GM12878 (cell line): Measurements from ENCODE around the gene ACTMAP.

Experiments
- CTCF ChIP-seq, 3 experiments: IDR thresholded peaks in 2 of 3; conservative IDR thresholded peaks in 1 of 3; 2 replicates each; pipeline ENCODE4 v1.5.1; 2011; ENCODE audit warnings: low read depth in 3 of 3, low read length in 3 of 3, mild to moderate bottlenecking in 3 of 3, control low read depth in 2 of 3, moderate library complexity in 2 of 3, inconsistent platforms in 1 of 3, mixed read lengths in 1 of 3; ENCODE audit not compliant: control insufficient read depth in 2 of 3, insufficient read depth in 1 of 3; ENCODE audit errors: extremely low read depth in 1 of 3
- ELK1 ChIP-seq: IDR thresholded peaks from 2 replicates; pipeline ENCODE4 v1.6.1; 2012; ENCODE audit warnings: low read depth, low read length, improper control_type of control experiment
- POLR2A ChIP-seq: IDR thresholded peaks from 2 replicates; pipeline ENCODE4 v1.6.1; 2011; ENCODE audit warnings: low read depth, mild to moderate bottlenecking, low read length
- POLR2AphosphoS2 ChIP-seq: IDR thresholded peaks from 2 replicates; pipeline ENCODE4 v1.6.1; 2011; ENCODE audit warnings: low read depth, mild to moderate bottlenecking, low read length, improper control_type of control experiment, moderate library complexity

GRCh38 chr19:40692212-40692551, 58.1 kb downstream of the ACTMAP start:
- TF ChIP-seq CTCF (IDR thresholded peaks at IDR 0.05 in 2 of 3, conservative IDR thresholded peaks at IDR 0.05 in 1 of 3; ENCODE audit: control insufficient read depth in 2 of 3, extremely low read depth in 1 of 3, insufficient read depth in 1 of 3, low read depth in 3 of 3, low read length in 3 of 3): no peak
- TF ChIP-seq POLR2AphosphoS2: no peak
- TF ChIP-seq POLR2A: no peak
- no peak for TF ChIP-seq ELK1
